Caco-2 (cell line): ENCODE data around the gene PHF12. TPM values are rescaled to one million over a fixed set of nuclear protein-coding genes. Genes with fewer than 3 reads are reported as not detected.

ENCODE experiments used
- BruUV-seq: library from RNA; stranded (reverse); fragments of 400-500 nt; replicated peaks from 2 replicates; lab custom pipeline; 2021; lab: Mats Ljungman, UMichigan
- CTCF ChIA-PET: fragments of 300-600 bp; sonication (Branson Sonifier 250); formaldehyde crosslinking; loops from one replicate; lab custom pipeline; 2022; ENCODE audit warnings: antibody characterized with exemption; lab: Charles Lee
- POLR2A ChIA-PET: fragments of 300-600 bp; sonication (Branson Sonifier 250); formaldehyde crosslinking; loops from one replicate; lab custom pipeline; 2022; ENCODE audit warnings: antibody characterized with exemption; lab: Charles Lee
- DNase-seq, 2 experiments: peaks; one replicate each; pipeline versions ENCODE4 v3.0.0 to v3.0.0-alpha.2; 2020 to 2022
- H3K27me3 ChIP-seq: replicated peaks from 2 replicates; pipeline ENCODE4 v1.6.0; 2011; ENCODE audit warnings: low read length; ENCODE audit not compliant: control insufficient read depth, insufficient read depth
- H3K36me3 ChIP-seq: 2 replicates; pipeline ENCODE4 v1.5.1; 2011; ENCODE audit warnings: low read length; ENCODE audit not compliant: control insufficient read depth, insufficient read depth
- H3K4me1 ChIP-seq: fragments of 250-450 bp; sonication (Bioruptor Pico); 2 replicates; pipeline ENCODE4 v1.5.1; 2020; ENCODE audit warnings: mild to moderate bottlenecking
- H3K4me3 ChIP-seq: 2 replicates; pipeline ENCODE4 v1.5.1; 2011; ENCODE audit warnings: low read depth, mild to moderate bottlenecking, control low read depth, low read length
- H3K9me3 ChIP-seq: fragments of 250-450 bp; sonication (Bioruptor Pico); 2 replicates; pipeline ENCODE4 v1.5.1; 2020; ENCODE audit warnings: mild to moderate bottlenecking, moderate library complexity
- H3K27ac Mint-ChIP-seq: one replicate; pipeline ENCODE4 v1.8.0; 2022; ENCODE audit warnings: mixed read lengths; ENCODE audit not compliant: unreplicated experiment
- H3K27me3 Mint-ChIP-seq: one replicate; pipeline ENCODE4 v1.8.0; 2022; ENCODE audit warnings: mixed read lengths; ENCODE audit not compliant: insufficient read depth, unreplicated experiment
- H3K36me3 Mint-ChIP-seq: one replicate; pipeline ENCODE4 v1.8.0; 2022; ENCODE audit warnings: mild to moderate bottlenecking, mixed read lengths; ENCODE audit not compliant: insufficient read depth, unreplicated experiment
- H3K4me1 Mint-ChIP-seq: one replicate; pipeline ENCODE4 v1.8.0; 2022; ENCODE audit warnings: low read depth, mixed read lengths; ENCODE audit not compliant: unreplicated experiment
- H3K4me3 Mint-ChIP-seq: one replicate; pipeline ENCODE4 v1.8.0; 2022; ENCODE audit warnings: mild to moderate bottlenecking, moderate library complexity, mixed read lengths; ENCODE audit not compliant: unreplicated experiment
- H3K9me3 Mint-ChIP-seq: one replicate; pipeline ENCODE4 v1.8.0; 2022; ENCODE audit warnings: mixed read lengths; ENCODE audit not compliant: unreplicated experiment
- CTCF ChIP-seq, 2 experiments: fragments of 200-600 bp in 1 of 2; IDR thresholded peaks; 1 replicate in 1 of 2; 2 replicates in 1 of 2; pipeline versions ENCODE4 v1.5.1 to v1.8.0; 2011 to 2022; ENCODE audit warnings: antibody characterized with exemption in 1 of 2, control low read depth in 1 of 2, inconsistent platforms in 1 of 2, low read depth in 1 of 2, low read length in 1 of 2, mild to moderate bottlenecking in 1 of 2, moderate library complexity in 1 of 2; ENCODE audit not compliant: insufficient read depth in 1 of 2, severe bottlenecking in 1 of 2, unreplicated experiment in 1 of 2
- intact Hi-C: fragments of 100-400 bp; cut with micrococcal nuclease; formaldehyde crosslinking; loops from one replicate; pipeline ENCODE4 v1.10.0; 2022; ENCODE audit not compliant: unreplicated experiment
- total RNA-seq: library from RNA; stranded (reverse); gene quantifications from 2 replicates; pipeline ENCODE4 v1.2.3, GENCODE V29; 2022

The PHF12 gene
- total RNA-seq, 1 experiment from 2014 or later: 49.9 TPM

DNA sequence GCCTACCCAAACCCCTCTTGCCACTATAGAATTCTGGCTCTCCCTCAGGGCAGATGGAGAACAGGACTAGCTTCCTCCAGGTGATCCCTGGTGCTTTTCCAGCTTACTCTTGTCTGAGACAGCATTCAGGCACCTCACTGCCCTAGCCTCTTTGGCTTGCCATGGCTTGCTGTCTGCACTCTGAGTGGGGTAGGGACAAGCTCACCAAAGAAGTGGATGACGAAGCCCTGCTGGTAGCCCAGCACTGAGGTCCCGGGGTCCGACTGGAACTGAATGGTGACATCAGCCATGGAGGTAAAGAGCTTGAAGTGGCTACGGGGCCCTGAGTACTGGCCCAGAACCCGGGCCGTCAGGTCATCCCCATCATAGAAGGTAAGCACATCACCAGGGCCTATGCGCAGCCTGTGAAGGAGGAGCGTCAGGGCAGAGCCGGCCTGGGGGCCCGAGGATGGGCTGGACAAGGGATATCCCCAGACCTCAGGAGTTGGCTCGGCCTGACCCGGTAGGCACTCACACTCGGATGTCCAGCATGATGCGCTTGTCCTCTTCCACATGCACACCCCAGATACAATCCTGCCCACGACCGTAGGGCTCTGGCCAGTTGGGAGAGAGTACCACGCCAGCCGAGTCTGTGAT lies 7.6 kb upstream of the PHF12 start:
- no peaks in the 10 kb centered on the region for H3K36me3 Mint-ChIP-seq
- H3K9me3 Mint-ChIP-seq: no peaks in the 10 kb centered on the region
- no peaks in the 10 kb centered on the region for H3K27me3 ChIP-seq
- intact Hi-C loops: no loop called here
- H3K27me3 Mint-ChIP-seq: peaks cover 4% of the 10 kb centered on the region
- peaks cover 5% of the 10 kb centered on the region for H3K4me1 Mint-ChIP-seq
- H3K27ac Mint-ChIP-seq: no peak overlapping the region
- no peak for DNase-seq
- H3K4me3 ChIP-seq: no peak overlapping the region
- H3K4me1 ChIP-seq: no peaks in the 10 kb centered on the region
- ChIA-PET POLR2A (no interaction called here), CTCF (interaction anchor here (0.6 kb wide), 1 partner anchor 182 kb away, joined by 3 read pairs; no protein-coding TSS in a partner anchor)
- H3K4me3 Mint-ChIP-seq: no peak overlapping the region
- H3K9me3 ChIP-seq: no peaks in the 10 kb centered on the region
- no peak for TF ChIP-seq CTCF (IDR thresholded peaks at IDR 0.05; ENCODE audit: insufficient read depth in 1 of 2, low read depth in 1 of 2, low read length in 1 of 2, severe bottlenecking in 1 of 2, unreplicated experiment in 1 of 2)
- no TSS peak for BruUV-seq
- no peaks in the 10 kb centered on the region for H3K36me3 ChIP-seq

DNA sequence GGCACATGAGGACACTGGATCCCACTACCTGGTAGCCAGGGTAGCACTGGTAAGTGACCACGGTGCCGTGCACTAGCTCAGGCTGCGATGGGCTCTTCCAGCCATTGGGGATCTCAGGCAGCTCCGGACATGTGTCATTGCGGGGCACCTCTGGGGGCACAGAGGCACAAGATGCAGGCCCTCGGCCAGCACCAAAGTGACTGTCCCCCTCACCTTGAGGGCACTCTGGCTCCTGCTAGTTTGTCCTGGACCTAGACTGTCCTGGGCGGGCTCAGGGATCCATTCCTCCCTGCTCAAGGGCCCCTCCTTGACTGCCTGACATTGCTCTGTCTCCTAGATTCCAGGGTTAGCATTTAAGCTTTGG lies 6.7 kb upstream of the PHF12 start:
- Histone ChIP-seq H3K4me3 (no peak overlapping the region), H3K9me3 (no peaks in the 10 kb centered on the region), H3K4me1 (0 out of 2 replicates have a peak, but pooled peaks cover under 1% of the 10 kb centered on the region), H3K27me3 (no peaks in the 10 kb centered on the region), H3K36me3 (no peaks in the 10 kb centered on the region)
- ChIA-PET CTCF (interaction anchor here (0.5 kb wide), 1 partner anchor 130 kb away, joined by 7 read pairs; no protein-coding TSS in a partner anchor), POLR2A (no interaction called here)
- H3K36me3 Mint-ChIP-seq: no peaks in the 10 kb centered on the region
- no TSS peak for BruUV-seq
- peaks cover under 1% of the 10 kb centered on the region for H3K4me1 Mint-ChIP-seq
- no peak overlapping the region for H3K27ac Mint-ChIP-seq
- no peaks in the 10 kb centered on the region for H3K27me3 Mint-ChIP-seq
- no peak for TF ChIP-seq CTCF (IDR thresholded peaks at IDR 0.05; ENCODE audit: insufficient read depth in 1 of 2, low read depth in 1 of 2, low read length in 1 of 2, severe bottlenecking in 1 of 2, unreplicated experiment in 1 of 2)
- no peak for DNase-seq
- H3K9me3 Mint-ChIP-seq: no peaks in the 10 kb centered on the region
- H3K4me3 Mint-ChIP-seq: no peak overlapping the region
- intact Hi-C loops: no loop called here

DNA sequence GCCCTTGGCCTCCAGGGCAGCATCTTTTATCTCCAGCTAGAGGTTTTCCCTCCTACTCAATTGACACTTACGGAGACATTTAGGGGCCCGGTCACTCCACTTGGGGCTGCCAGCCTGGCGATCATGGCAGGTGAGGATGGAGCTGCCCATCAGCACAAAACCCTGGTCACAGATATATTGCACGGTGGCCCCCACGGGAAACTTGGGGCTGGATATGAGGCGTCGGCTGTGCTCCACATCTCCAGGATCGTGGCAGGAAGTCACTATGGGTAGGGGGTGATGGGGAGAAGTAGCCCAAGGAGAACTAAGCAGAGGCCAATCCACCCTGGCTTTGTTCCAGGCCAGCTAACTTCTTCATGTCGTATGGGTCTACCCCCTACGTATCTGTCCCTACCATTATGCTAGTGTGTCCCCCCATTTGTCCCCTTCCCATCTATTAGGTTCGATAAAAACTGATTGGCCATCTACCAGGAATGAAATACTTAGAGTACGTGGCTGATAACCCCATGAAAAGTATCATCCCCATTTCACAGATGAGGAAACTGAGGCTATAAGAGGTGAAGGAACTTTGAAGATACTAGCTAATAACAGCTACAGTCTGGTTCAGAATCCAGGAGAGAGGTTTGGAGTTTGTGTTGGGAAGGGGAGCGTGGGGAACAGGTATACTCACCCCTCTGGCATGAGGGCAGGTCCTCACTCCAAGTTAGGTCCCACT lies 6.1 kb upstream of the PHF12 start:
- no peaks in the 10 kb centered on the region for H3K27me3 ChIP-seq

More for the DNA sequence above, 6.1 kb upstream of the PHF12 start:
- DNase-seq: no peak
- Mint-ChIP-seq H3K9me3 (no peaks in the 10 kb centered on the region), H3K4me3 (no peak overlapping the region), H3K36me3 (no peaks in the 10 kb centered on the region), H3K4me1 (no peaks in the 10 kb centered on the region), H3K27ac (no peak overlapping the region), H3K27me3 (no peaks in the 10 kb centered on the region)
- POLR2A ChIA-PET: no interaction called here
- H3K4me1 ChIP-seq: 0 out of 2 replicates have a peak, but pooled peaks cover 4% of the 10 kb centered on the region
- intact Hi-C loops: no loop called here
- CTCF ChIA-PET: interaction anchor here (0.5 kb wide), 1 partner anchor 130 kb away, joined by 7 read pairs; no protein-coding TSS in a partner anchor
- no TSS peak for BruUV-seq
- TF ChIP-seq CTCF (IDR thresholded peaks at IDR 0.05; ENCODE audit: insufficient read depth in 1 of 2, low read depth in 1 of 2, low read length in 1 of 2, severe bottlenecking in 1 of 2, unreplicated experiment in 1 of 2): no peak
- no peaks in the 10 kb centered on the region for H3K36me3 ChIP-seq
- H3K9me3 ChIP-seq: no peaks in the 10 kb centered on the region
- no peak overlapping the region for H3K4me3 ChIP-seq
